Osteoblast (primary cell): ENCODE data around the gene THOP1. TPM values are rescaled to one million over a fixed set of nuclear protein-coding genes. Genes with fewer than 3 reads are reported as not detected.

Experiments
- DNase-seq: peaks from one replicate; pipeline ENCODE4 v3.0.0; 2011; ENCODE audit warnings: low spot score, mixed read lengths; ENCODE audit not compliant: insufficient read length; ENCODE audit errors: missing footprints
- H2AFZ ChIP-seq: 2 replicates; pipeline ENCODE4 v1.6.0; 2011; ENCODE audit warnings: mild to moderate bottlenecking, low read length
- H3K27ac ChIP-seq: 2 replicates; pipeline ENCODE4 v1.5.1; 2011; ENCODE audit warnings: mild to moderate bottlenecking, low read depth, low read length, moderate library complexity
- H3K27me3 ChIP-seq: 2 replicates; pipeline ENCODE4 v1.6.0; 2012; ENCODE audit warnings: mild to moderate bottlenecking, control low read depth, inconsistent platforms, low read length, moderate library complexity; ENCODE audit not compliant: insufficient read depth
- H3K36me3 ChIP-seq: 2 replicates; pipeline ENCODE4 v1.5.1; 2011; ENCODE audit warnings: mild to moderate bottlenecking, low read length, control low read depth, moderate library complexity; ENCODE audit not compliant: insufficient read depth
- H3K4me1 ChIP-seq: 2 replicates; pipeline ENCODE4 v1.5.1; 2011; ENCODE audit warnings: mild to moderate bottlenecking, low read length, control low read depth, moderate library complexity; ENCODE audit not compliant: insufficient read depth
- H3K4me2 ChIP-seq: 2 replicates; pipeline ENCODE4 v1.6.0; 2011; ENCODE audit warnings: mild to moderate bottlenecking, low read length; ENCODE audit not compliant: insufficient read depth
- H3K4me3 ChIP-seq: fragments of 200-600 bp; sonication (generic); 3 replicates; pipeline ENCODE4 v1.5.1; 2012; ENCODE audit warnings: mild to moderate bottlenecking, low read length, inconsistent platforms; ENCODE audit not compliant: insufficient read depth
- H3K79me2 ChIP-seq: 2 replicates; pipeline ENCODE4 v1.6.0; 2012; ENCODE audit warnings: mild to moderate bottlenecking, low read length, control low read depth, inconsistent platforms; ENCODE audit not compliant: insufficient read depth
- H3K9me3 ChIP-seq: 2 replicates; pipeline ENCODE4 v1.5.1; 2011; ENCODE audit warnings: low read depth, low read length, control low read depth
- H4K20me1 ChIP-seq: 2 replicates; pipeline ENCODE4 v1.6.0; 2012; ENCODE audit warnings: mild to moderate bottlenecking, low read length, control low read depth; ENCODE audit not compliant: insufficient read depth
- CTCF ChIP-seq: IDR thresholded peaks from 2 replicates; pipeline ENCODE4 v1.5.1; 2011; ENCODE audit warnings: mild to moderate bottlenecking, low read depth, low read length, moderate library complexity; ENCODE audit errors: extremely low read depth
- total RNA-seq: library from RNA; depleted of rRNA; stranded (reverse); fragments of >200 nt; gene quantifications from 2 replicates; pipeline ENCODE4 v1.2.3, GENCODE V29; 2012

The THOP1 gene
- total RNA-seq, 1 donor: 45.6 TPM

- no peak overlapping the region for H2AFZ ChIP-seq
- peak; percentile 79 for DNase-seq
- no peak overlapping the region for H3K4me3 ChIP-seq
- H3K36me3 ChIP-seq: peaks cover 30% of the 10 kb centered on the region
- H4K20me1 ChIP-seq: peaks cover 4% of the 10 kb centered on the region
- no peak for TF ChIP-seq CTCF
- no peaks in the 10 kb centered on the region for H3K79me2 ChIP-seq
- H3K9me3 ChIP-seq: no peaks in the 10 kb centered on the region
- H3K27me3 ChIP-seq: no peaks in the 10 kb centered on the region
- no peak overlapping the region for H3K27ac ChIP-seq
- H3K4me1 ChIP-seq: no peaks in the 10 kb centered on the region
- no peak overlapping the region for H3K4me2 ChIP-seq
These were observed 12.0 kb downstream of the THOP1 start for GRCh38 chr19:2797280-2797679.

GRCh38 chr19:2798158-2798685 lies 12.9 kb downstream of the THOP1 start:
- no peak overlapping the region for H3K4me3 ChIP-seq
- peaks cover 31% of the 10 kb centered on the region for H3K36me3 ChIP-seq
- H3K27ac ChIP-seq: no peak overlapping the region
- H3K9me3 ChIP-seq: no peaks in the 10 kb centered on the region
- no peak overlapping the region for H3K4me2 ChIP-seq
- H3K4me1 ChIP-seq: no peaks in the 10 kb centered on the region
- H4K20me1 ChIP-seq: peaks cover 4% of the 10 kb centered on the region
- H2AFZ ChIP-seq: no peak overlapping the region
- TF ChIP-seq CTCF: no peak
- H3K79me2 ChIP-seq: no peaks in the 10 kb centered on the region
- no peaks in the 10 kb centered on the region for H3K27me3 ChIP-seq
- DNase-seq: peak; percentile 79

GRCh38 chr19:2798733-2799132 lies 13.4 kb downstream of the THOP1 start:
- no peak overlapping the region for H3K4me2 ChIP-seq
- peaks cover 30% of the 10 kb centered on the region for H3K36me3 ChIP-seq
- H3K4me1 ChIP-seq: no peaks in the 10 kb centered on the region
- H4K20me1 ChIP-seq: peaks cover 4% of the 10 kb centered on the region
- H3K27me3 ChIP-seq: no peaks in the 10 kb centered on the region
- no peaks in the 10 kb centered on the region for H3K79me2 ChIP-seq
- DNase-seq: peak; percentile 90
- no peaks in the 10 kb centered on the region for H3K9me3 ChIP-seq
- no peak for TF ChIP-seq CTCF
- H3K4me3 ChIP-seq: no peak overlapping the region
- H2AFZ ChIP-seq: no peak overlapping the region
- H3K27ac ChIP-seq: no peak overlapping the region

GRCh38 chr19:2799273-2800020 lies 14.1 kb downstream of the THOP1 start:
- Histone ChIP-seq H3K4me3 (no peak overlapping the region), H3K4me2 (no peak overlapping the region), H4K20me1 (peaks cover 4% of the 10 kb centered on the region), H2AFZ (no peak overlapping the region), H3K27ac (no peak overlapping the region), H3K9me3 (no peaks in the 10 kb centered on the region), H3K79me2 (no peaks in the 10 kb centered on the region), H3K27me3 (no peaks in the 10 kb centered on the region), H3K36me3 (peaks cover 26% of the 10 kb centered on the region), H3K4me1 (no peaks in the 10 kb centered on the region)
- TF ChIP-seq CTCF: no peak
- peak; percentile 84 for DNase-seq
